Kidney glomerular epithelial cell (primary cell): ENCODE results near the gene ABHD5.
A peak's percentile ranks its signal among the peaks of the same experiment; 100 is the strongest.
"Not testable (repeated sequence)": the region's sequence is repeated elsewhere in the genome, so short reads cannot be mapped to it uniquely, and the experiment has no call there.

Experiments used
- DNase-seq: peaks from one replicate; lab custom pipeline; 2025; lab: John Stamatoyannopoulos, UW

Gene ABHD5

GRCh38 chr3:43690400-43691119 is at the start of gene ABHD5:
ABHD5 (plus strand) TSS chr3:43690938; CDS start chr3:43690993, 55 bp downstream.
- DNase-seq: peak; percentile 85

GRCh38 chr3:43641306-43642114 is 49.2 kb upstream of the ABHD5 start:
- no peak for DNase-seq

- no peak for DNase-seq
Observed at GRCh38 chr3:43644443-43644842, 46.3 kb upstream of the ABHD5 start.

GRCh38 chr3:43647331-43648166 is 43.2 kb upstream of the ABHD5 start:
- peak; percentile 46 for DNase-seq

GRCh38 chr3:43648957-43649356 is 41.8 kb upstream of the ABHD5 start:
- DNase-seq: no peak

- no peak for DNase-seq
Observed at GRCh38 chr3:43649365-43649968, 41.3 kb upstream of the ABHD5 start.

- DNase-seq: no peak
Observed at GRCh38 chr3:43650345-43650744, 40.4 kb upstream of the ABHD5 start.

- not testable (repeated sequence) for DNase-seq
Observed at GRCh38 chr3:43656390-43656789, 34.3 kb upstream of the ABHD5 start.

GRCh38 chr3:43659250-43659880 is 31.4 kb upstream of the ABHD5 start:
- DNase-seq: no peak

- not testable (repeated sequence) for DNase-seq
Observed at GRCh38 chr3:43661376-43661775, 29.4 kb upstream of the ABHD5 start.

- not testable (repeated sequence) for DNase-seq
Observed at GRCh38 chr3:43665011-43665410, 25.7 kb upstream of the ABHD5 start.

- no peak for DNase-seq
Observed at GRCh38 chr3:43670635-43671522, 19.9 kb upstream of the ABHD5 start.

- DNase-seq: no peak
Observed at GRCh38 chr3:43674345-43675085, 16.2 kb upstream of the ABHD5 start.

- DNase-seq: no peak
Observed at GRCh38 chr3:43675593-43675992, 15.1 kb upstream of the ABHD5 start.

- no peak for DNase-seq
Observed at GRCh38 chr3:43676441-43676840, 14.3 kb upstream of the ABHD5 start.

GRCh38 chr3:43678375-43678774 is 12.4 kb upstream of the ABHD5 start:
- not testable (repeated sequence) for DNase-seq

- DNase-seq: not testable (repeated sequence)
Observed at GRCh38 chr3:43678887-43679449, 11.8 kb upstream of the ABHD5 start.

GRCh38 chr3:43680857-43681256 is 9.9 kb upstream of the ABHD5 start:
- not testable (repeated sequence) for DNase-seq

- no peak for DNase-seq
Observed at GRCh38 chr3:43684944-43685343, 5.8 kb upstream of the ABHD5 start.
